Stimulated activated effector memory CD8-positive, alpha-beta T cell treated with anti-CD3 and anti-CD28 coated beads, Interleukin-12 subunit alpha, Interleukin-12 subunit beta, amount 100 ng/mL, for 72 hours (primary cell): Measurements from ENCODE around the gene SLC1A5.
A peak's percentile ranks its signal among the peaks of the same experiment; 100 is the strongest.
"Not testable (repeated sequence)": the region's sequence is repeated elsewhere in the genome, so short reads cannot be mapped to it uniquely, and the experiment has no call there.

ENCODE experiments used
- ATAC-seq: fragments of 150-1000 bp; cut with Tn5 transposase; 2 replicates; pipeline ENCODE4 v1.10.0; 2021
- DNase-seq, 2 donors: peaks; one replicate each; pipeline ENCODE4 v3.0.0; 2021 to 2022; ENCODE audit warnings: low spot score in 2 of 2
- H3K27ac Mint-ChIP-seq: one replicate; pipeline ENCODE4 v1.8.0; 2022; ENCODE audit warnings: mild to moderate bottlenecking, mixed read lengths
- H3K36me3 Mint-ChIP-seq: one replicate; pipeline ENCODE4 v1.8.0; 2022; ENCODE audit warnings: mild to moderate bottlenecking, mixed read lengths
- H3K4me1 Mint-ChIP-seq: one replicate; pipeline ENCODE4 v1.8.0; 2022; ENCODE audit warnings: mixed read lengths
- H3K4me3 Mint-ChIP-seq: one replicate; pipeline ENCODE4 v1.8.0; 2022; ENCODE audit warnings: mild to moderate bottlenecking, mixed read lengths
- H3K9me3 Mint-ChIP-seq: one replicate; pipeline ENCODE4 v1.8.0; 2022; ENCODE audit warnings: mixed read lengths

SLC1A5 gene

GRCh38 chr19:46785054-46785979 lies 3.1 kb downstream of the SLC1A5 start:
- Mint-ChIP-seq H3K4me1 (peaks cover 63% of the 10 kb centered on the region), H3K36me3 (peaks cover 85% of the 10 kb centered on the region), H3K27ac (peak overlapping the region; percentile 100), H3K4me3 (peak overlapping the region; percentile 99), H3K9me3 (no peaks in the 10 kb centered on the region)
- peak in 1 of 2 donors; percentile 68 for DNase-seq
- no peak for ATAC-seq

DNA sequence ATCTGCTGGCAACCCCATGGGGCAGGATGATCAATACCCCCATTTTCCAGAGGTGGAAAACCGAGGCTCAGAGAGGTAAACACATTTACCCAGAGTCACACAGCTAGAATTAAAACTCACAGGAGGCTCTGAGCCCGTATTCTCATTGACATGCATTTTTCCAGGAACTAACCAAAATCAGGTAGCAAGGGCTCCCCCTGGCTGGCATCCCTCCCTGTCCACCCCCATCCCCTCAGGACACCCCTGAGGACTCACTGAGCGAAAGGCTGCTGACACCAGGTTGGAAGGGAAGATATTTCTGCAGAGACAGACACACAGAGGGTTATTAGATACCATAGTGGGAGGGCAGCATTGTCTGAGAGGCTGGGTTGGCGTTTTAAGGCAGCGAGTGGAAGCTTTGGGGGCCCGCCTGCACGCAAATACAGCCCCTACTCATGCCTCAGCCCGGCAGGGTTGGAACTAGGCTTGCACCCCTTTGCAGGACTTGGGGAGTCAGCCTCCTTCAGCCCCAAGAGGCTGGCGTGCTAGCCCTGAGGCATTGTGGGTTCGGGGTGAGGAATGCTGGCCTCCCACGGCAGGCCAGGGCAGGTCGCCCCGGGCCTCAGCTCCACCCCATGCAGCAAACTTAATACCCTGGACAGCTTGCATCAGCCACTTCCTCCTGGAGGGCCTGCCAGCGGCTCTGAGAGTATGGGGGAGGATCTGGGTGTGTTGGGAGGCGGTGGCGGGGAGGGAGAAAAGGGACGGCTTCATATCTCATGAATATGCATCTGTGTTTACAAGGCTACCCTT lies 3.9 kb downstream of the SLC1A5 start:
- ATAC-seq (peak; percentile 64), DNase-seq (peak; percentile 38 to 90)
- H3K9me3 Mint-ChIP-seq, result no peaks in the 10 kb centered on the region
- peak overlapping the region; percentile 99 for H3K4me3 Mint-ChIP-seq
- H3K27ac Mint-ChIP-seq, result peak overlapping the region; percentile 100
- H3K4me1 Mint-ChIP-seq, result peaks cover 63% of the 10 kb centered on the region
- peaks cover 93% of the 10 kb centered on the region for H3K36me3 Mint-ChIP-seq

GRCh38 chr19:46783670-46784069 lies 4.7 kb downstream of the SLC1A5 start:
- DNase-seq (no peak), ATAC-seq (no peak)
- H3K9me3 Mint-ChIP-seq, result no peaks in the 10 kb centered on the region
- peak overlapping the region; percentile 99 for H3K4me3 Mint-ChIP-seq
- peak overlapping the region; percentile 100 for H3K27ac Mint-ChIP-seq
- H3K36me3 Mint-ChIP-seq, result peaks cover 100% of the 10 kb centered on the region
- H3K4me1 Mint-ChIP-seq, result peaks cover 63% of the 10 kb centered on the region

DNA sequence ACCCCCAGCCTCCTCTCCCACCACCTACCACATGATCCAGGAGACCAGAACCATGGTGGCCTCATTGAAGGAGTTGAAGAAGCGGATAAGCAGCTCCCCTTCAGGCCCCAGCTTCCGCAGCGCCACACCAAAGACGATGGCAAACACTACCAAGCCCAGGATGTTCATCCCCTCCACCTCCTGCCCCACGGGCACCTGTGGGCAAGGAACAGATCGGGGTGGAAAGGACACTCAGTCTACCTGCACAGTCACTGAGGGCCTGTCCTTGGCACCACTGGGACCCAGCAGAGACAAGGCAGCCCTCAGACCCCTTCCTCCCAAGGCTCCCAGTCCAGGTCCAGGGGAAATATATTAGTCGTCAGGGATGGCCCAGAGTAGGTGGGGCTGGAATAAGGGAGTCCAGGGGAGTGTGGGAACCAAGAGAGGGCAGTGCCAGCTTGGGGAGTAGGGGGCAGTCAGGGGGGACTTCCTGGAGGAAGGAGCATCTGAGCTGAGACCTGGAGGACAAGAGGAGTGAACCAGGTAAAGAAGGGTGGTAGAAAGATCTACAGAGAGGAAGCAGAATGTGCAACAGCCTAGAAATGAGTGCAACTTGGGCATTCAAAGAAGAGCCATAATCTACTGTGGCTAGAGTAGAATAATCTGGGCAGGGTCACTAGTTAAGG lies 5.9 kb downstream of the SLC1A5 start:
- ATAC-seq, result no peak
- Mint-ChIP-seq H3K9me3 (no peaks in the 10 kb centered on the region), H3K36me3 (peaks cover 100% of the 10 kb centered on the region), H3K4me1 (peaks cover 70% of the 10 kb centered on the region), H3K27ac (peak overlapping the region; percentile 100), H3K4me3 (peak overlapping the region; percentile 99)
- DNase-seq, result no peak

GRCh38 chr19:46777956-46778645 lies 10.3 kb downstream of the SLC1A5 start:
- ATAC-seq, result not testable (repeated sequence)

DNA sequence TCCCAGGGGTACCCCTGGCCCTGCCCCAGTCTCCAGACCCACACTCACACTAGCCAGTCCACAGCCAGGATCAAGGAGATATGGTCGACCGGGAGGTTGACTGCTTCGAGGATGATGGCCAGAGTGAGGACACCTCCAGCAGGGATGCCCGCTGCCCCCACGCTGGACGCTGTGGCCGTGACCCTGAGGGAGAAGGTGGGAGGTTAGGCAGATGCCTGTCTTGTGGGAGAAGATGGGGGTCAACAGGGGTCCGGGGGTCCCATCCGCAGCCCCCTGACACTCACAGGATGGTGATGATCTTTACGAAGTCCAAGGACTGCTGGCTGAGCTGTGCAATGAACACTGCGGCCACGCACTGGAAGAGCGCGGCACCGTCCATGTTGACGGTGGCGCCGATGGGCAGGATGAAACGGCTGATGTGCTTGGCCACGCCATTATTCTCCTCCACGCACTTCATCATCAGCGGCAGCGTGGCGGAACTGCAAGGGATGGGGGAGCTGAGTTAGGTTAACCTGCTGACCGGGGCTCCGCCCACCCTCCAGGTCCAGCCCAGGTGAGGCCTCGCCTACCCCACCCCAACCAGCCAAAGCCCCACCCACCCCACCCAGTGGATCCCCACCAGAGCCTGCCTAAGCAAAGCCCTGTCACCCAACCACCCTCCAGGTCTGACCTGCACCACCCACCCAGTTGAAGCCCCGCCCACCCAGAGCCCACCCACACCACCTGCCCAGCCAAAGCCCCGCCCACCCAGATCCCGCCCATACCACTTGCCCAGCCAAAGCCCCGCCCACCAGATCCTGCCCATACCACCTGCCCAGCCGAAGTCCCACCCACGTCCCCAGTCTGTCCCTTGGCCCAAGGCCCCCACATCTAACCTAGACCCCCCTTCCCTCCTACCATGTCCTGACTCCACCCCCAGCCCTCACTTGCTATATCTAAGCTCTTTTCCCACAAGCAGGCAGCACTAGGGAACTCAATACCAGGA lies 11.2 kb downstream of the SLC1A5 start:
- no peak for ATAC-seq
- H3K9me3 Mint-ChIP-seq, result no peaks in the 10 kb centered on the region
- DNase-seq, result no peak
- H3K4me3 Mint-ChIP-seq, result no peak overlapping the region
- peaks cover 97% of the 10 kb centered on the region for H3K36me3 Mint-ChIP-seq
- H3K27ac Mint-ChIP-seq, result peak overlapping the region; percentile 85
- peaks cover 39% of the 10 kb centered on the region for H3K4me1 Mint-ChIP-seq

More at GRCh38 chr19:46777956-46778645, 10.3 kb downstream of the SLC1A5 start:
- Mint-ChIP-seq H3K27ac (peak overlapping the region; percentile 85), H3K36me3 (peaks cover 97% of the 10 kb centered on the region), H3K4me1 (peaks cover 48% of the 10 kb centered on the region)
- H3K9me3 Mint-ChIP-seq, H3K4me3 Mint-ChIP-seq, DNase-seq: not testable (repeated sequence)

- Mint-ChIP-seq H3K4me3 (no peak overlapping the region), H3K36me3 (peaks cover 87% of the 10 kb centered on the region)
- no peak for DNase-seq
These were observed 12.6 kb downstream of the SLC1A5 start for GRCh38 chr19:46775642-46776258.

DNA sequence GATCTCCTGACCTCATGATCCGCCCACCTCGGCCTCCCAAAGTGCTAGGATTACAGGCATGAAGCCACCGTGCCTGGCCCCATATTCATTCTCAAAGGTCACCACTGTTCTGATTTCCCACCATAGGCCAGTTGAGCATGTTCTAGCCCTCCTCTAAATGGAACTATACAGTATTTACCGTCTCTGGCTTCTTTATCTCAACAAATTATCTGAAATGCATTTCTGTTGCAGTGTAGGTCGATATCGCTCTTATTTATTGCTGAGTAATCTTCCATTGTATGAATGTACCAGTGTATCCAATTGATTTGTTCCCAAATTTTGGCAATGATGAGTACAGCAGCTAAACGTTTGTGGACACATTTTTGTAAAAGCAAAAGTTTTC lies 15.4 kb downstream of the SLC1A5 start:
- H3K27ac Mint-ChIP-seq, result no peak overlapping the region
- H3K9me3 Mint-ChIP-seq, result no peaks in the 10 kb centered on the region
- H3K36me3 Mint-ChIP-seq, result peaks cover 60% of the 10 kb centered on the region
- no peak for ATAC-seq
- no peak overlapping the region for H3K4me3 Mint-ChIP-seq
- peaks cover 18% of the 10 kb centered on the region for H3K4me1 Mint-ChIP-seq
- DNase-seq, result no peak

More at GRCh38 chr19:46775642-46776258, 12.6 kb downstream of the SLC1A5 start:
- no peaks in the 10 kb centered on the region for H3K9me3 Mint-ChIP-seq
- no peak for ATAC-seq
- peak overlapping the region; percentile 26 for H3K27ac Mint-ChIP-seq
- H3K4me1 Mint-ChIP-seq, result peaks cover 31% of the 10 kb centered on the region

DNA sequence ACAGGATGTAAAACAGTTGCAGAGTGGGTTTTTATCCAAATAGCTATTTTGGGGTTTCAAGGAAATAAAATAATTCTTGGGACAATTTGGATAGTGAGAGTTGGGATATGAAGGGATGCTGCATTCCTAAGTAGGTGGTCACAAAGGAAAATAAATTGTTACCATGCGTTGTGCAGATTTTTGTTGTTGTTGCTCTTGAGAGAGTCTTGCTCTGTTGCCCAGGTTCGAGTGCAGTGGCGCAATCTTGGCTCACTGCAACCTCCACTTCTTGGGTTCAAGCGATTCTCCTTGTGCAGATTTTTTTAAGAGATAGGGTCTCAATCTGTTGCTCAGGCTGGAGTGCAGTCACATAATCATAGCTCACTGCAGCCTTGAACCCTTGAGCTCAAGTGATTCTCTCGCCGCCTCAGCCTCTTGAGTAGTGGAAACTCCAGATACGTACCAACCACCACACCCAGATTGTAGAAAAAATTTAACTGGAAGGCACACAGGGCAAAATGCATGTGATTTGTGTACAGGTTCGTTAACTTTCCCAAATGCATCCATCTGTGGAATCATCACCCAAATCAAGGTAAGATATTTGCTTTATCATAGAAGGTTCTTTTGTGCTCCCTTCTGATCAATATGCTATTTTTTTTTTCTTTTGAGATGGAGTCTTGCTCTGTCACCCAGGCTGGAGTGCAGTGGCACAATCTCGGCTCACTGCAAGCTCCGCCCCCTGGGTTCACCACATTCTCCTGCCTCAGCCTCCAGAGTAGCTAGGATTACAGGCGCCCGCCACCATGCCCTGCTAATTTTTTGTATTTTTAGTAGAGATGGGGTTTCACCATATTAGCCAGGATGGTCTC lies 16.0 kb downstream of the SLC1A5 start:
- Mint-ChIP-seq H3K27ac (no peak overlapping the region), H3K36me3 (peaks cover 53% of the 10 kb centered on the region), H3K4me3 (no peak overlapping the region), H3K9me3 (no peaks in the 10 kb centered on the region), H3K4me1 (peaks cover 13% of the 10 kb centered on the region)
- DNase-seq (no peak), ATAC-seq (no peak)

DNA sequence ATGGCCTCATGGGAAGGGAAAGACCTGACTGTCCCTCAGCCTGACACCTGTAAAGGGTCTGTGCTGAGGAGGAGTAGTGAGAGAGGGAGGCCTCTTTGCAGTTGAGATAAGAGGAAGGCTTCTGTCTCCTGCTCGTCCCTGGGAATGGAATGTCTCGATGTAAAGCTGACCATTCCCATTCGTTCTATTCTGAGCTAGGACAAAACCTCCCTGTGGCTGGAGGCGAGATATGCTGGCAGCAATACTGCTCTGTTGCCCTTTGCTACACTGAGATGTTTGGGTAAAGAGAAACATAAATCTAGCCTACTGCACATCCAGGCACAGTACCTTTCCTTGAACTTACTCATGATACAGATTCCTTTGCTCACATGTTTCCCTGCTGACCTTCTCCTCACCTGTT lies 19.6 kb downstream of the SLC1A5 start:
- not testable (repeated sequence) for ATAC-seq, H3K4me1 Mint-ChIP-seq, H3K4me3 Mint-ChIP-seq, H3K9me3 Mint-ChIP-seq, DNase-seq
- Mint-ChIP-seq H3K36me3 (peaks cover 23% of the 10 kb centered on the region), H3K27ac (peak overlapping the region; percentile 22)

GRCh38 chr19:46766569-46767317 lies 21.7 kb downstream of the SLC1A5 start:
- H3K9me3 Mint-ChIP-seq, result no peaks in the 10 kb centered on the region
- H3K4me1 Mint-ChIP-seq, result peaks cover 7% of the 10 kb centered on the region
- peaks cover 6% of the 10 kb centered on the region for H3K36me3 Mint-ChIP-seq
- H3K4me3 Mint-ChIP-seq, result no peak overlapping the region
- ATAC-seq, result peak; percentile 85
- DNase-seq, result peak; percentile 56 to 83
- H3K27ac Mint-ChIP-seq, result no peak overlapping the region

- DNase-seq, result no peak
- H3K4me1 Mint-ChIP-seq, result peaks cover 7% of the 10 kb centered on the region
- no peak for ATAC-seq
- no peak overlapping the region for H3K27ac Mint-ChIP-seq
- peaks cover 6% of the 10 kb centered on the region for H3K36me3 Mint-ChIP-seq
- H3K9me3 Mint-ChIP-seq, result no peaks in the 10 kb centered on the region
- H3K4me3 Mint-ChIP-seq, result no peak overlapping the region
These were observed 23.5 kb downstream of the SLC1A5 start for GRCh38 chr19:46764817-46765291.
